Activated CD8-positive, alpha-beta T cell treated with anti-CD3 and anti-CD28 coated beads, Interleukin-2, amount 10 ng/mL, durations not matched to agents 7 days and 5 days (primary cell): ENCODE measurements around the gene CDC20. TPM values are rescaled to one million over a fixed set of nuclear protein-coding genes. Genes with fewer than 3 reads are reported as not detected.

ENCODE experiments used
- ATAC-seq: fragments of 150-1000 bp; cut with Tn5 transposase; one replicate; pipeline ENCODE4 v1.10.0; 2021; ENCODE audit warnings: moderate library complexity
- CTCF ChIA-PET: fragments of 350-600 bp; sonication (Branson Sonifier 250); formaldehyde crosslinking; loops from one replicate; lab custom pipeline; 2021; ENCODE audit warnings: antibody characterized with exemption; lab: Charles Lee
- POLR2A ChIA-PET: fragments of 350-600 bp; sonication (Branson Sonifier 250); formaldehyde crosslinking; loops from one replicate; lab custom pipeline; 2021; ENCODE audit warnings: antibody characterized with exemption; lab: Charles Lee
- DNase-seq: peaks from one replicate; pipeline ENCODE4 v3.0.0-alpha.2; 2020
- H3K27ac Mint-ChIP-seq: one replicate; pipeline ENCODE4 v1.8.0; 2021; ENCODE audit warnings: mild to moderate bottlenecking, mixed read lengths
- H3K27me3 Mint-ChIP-seq: one replicate; pipeline ENCODE4 v1.8.0; 2021; ENCODE audit warnings: low read depth, mixed read lengths
- H3K36me3 Mint-ChIP-seq: one replicate; pipeline ENCODE4 v1.8.0; 2021; ENCODE audit warnings: low read depth, mixed read lengths
- H3K4me1 Mint-ChIP-seq: one replicate; pipeline ENCODE4 v1.8.0; 2021; ENCODE audit warnings: low read depth, mixed read lengths
- H3K4me3 Mint-ChIP-seq: one replicate; pipeline ENCODE4 v1.8.0; 2021; ENCODE audit warnings: mild to moderate bottlenecking, mixed read lengths
- H3K9me3 Mint-ChIP-seq: one replicate; pipeline ENCODE4 v1.8.0; 2022; ENCODE audit warnings: mixed read lengths; ENCODE audit not compliant: insufficient read depth
- total RNA-seq, 2 experiments: library from RNA; stranded (reverse); gene quantifications; one replicate each; pipeline ENCODE4 v1.2.3, GENCODE V29; 2021

Gene CDC20
- total RNA-seq, 2 experiments from 2014 or later = 214 to 232 TPM

DNA sequence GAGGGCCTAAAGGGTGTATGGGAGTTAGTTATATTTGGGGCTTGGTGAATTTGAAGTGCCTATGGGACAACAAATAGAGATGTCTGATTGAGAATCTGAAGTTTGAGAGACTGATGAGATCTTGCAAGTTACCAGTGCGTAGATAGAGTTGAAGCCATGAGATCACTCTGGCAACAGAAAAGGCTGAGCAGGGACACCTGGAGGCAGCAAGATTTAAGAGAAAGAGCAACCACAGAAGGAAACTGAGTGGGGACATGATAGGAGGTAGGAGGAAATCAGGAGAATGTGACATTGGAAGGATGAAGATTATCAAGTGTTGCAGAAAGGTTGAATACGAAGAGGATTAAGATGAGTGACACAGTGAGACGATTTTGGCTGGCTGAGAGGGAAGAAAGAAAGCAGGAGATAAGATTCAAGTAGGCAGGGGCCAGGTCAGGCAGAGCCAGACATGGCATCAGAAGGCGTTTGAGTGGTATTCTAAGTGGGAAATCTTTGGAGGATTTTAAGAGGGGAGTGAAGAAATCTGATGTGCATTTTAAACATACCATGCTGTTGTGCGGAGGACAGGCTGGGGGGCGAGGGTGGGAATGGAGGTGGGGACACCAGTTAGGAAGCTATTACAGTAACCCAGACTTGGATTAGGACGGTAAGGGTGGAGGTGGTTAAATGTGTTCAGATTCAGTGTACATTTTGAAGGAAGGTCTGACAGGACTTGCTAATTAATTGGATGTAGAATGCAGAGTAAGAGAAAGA is 24.2 kb upstream of the CDC20 start:
- Mint-ChIP-seq H3K36me3 (no peaks in the 10 kb centered on the region), H3K4me3 (no peak overlapping the region), H3K27me3 (no peaks in the 10 kb centered on the region), H3K27ac (no peak overlapping the region), H3K4me1 (peaks cover 8% of the 10 kb centered on the region), H3K9me3 (no peaks in the 10 kb centered on the region)
- DNase-seq (no peak), ATAC-seq (no peak)
- CTCF ChIA-PET = interaction anchor here (1.5 kb wide), 1 partner anchor 108 kb away, joined by 4 read pairs; no protein-coding TSS in a partner anchor
- POLR2A ChIA-PET = no interaction called here

DNA sequence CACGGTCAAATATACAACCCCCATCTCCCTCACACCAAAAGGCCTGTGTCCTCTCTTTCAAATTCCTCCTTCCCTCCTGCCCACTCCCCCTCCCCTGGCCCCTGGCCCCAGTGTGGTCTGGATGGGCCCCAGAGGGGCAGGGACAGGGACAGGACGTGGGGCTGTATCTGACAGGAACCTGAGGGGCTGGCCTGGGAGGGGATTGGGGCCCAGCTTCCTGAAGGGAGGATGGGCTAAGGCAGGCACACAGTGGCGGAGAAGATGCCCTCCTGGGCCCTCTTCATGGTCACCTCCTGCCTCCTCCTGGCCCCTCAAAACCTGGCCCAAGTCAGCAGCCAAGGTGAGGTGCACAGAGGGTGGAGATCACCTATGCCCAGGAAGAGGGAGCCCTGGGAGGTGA is 21.2 kb upstream of the CDC20 start, which contains the start of gene MPL:
Gene MPL (plus strand): TSS at position 231 of the 400 bp plus-strand sequence. CDS start 31 bp downstream, at position 262.
- H3K4me1 Mint-ChIP-seq = no peaks in the 10 kb centered on the region
- no peaks in the 10 kb centered on the region for H3K36me3 Mint-ChIP-seq
- H3K27me3 Mint-ChIP-seq = no peaks in the 10 kb centered on the region
- CTCF ChIA-PET = no interaction called here
- no peak within 1 kb of the TSS for H3K4me3 Mint-ChIP-seq
- no peak within 1 kb of the TSS for H3K27ac Mint-ChIP-seq
- ATAC-seq (no peak), DNase-seq (no peak)
- POLR2A ChIA-PET = no interaction called here
- no peaks in the 10 kb centered on the region for H3K9me3 Mint-ChIP-seq

DNA sequence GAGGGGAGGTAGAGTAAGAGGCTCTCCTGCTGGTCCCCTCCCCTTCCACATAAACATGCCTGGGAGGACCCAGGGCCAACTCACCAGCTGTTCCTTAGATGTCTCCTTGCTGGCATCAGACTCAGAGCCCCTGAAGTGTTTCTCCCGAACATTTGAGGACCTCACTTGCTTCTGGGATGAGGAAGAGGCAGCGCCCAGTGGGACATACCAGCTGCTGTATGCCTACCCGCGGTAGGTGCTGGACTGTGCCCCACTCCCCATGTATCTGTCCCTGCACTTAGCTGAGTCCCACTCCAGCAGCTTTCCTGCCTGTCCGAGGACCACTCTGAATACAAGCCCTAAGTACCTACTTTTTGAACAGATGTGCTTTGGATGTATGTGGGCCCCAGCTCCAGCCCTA is 20.8 kb upstream of the CDC20 start:
- H3K36me3 Mint-ChIP-seq = no peaks in the 10 kb centered on the region
- H3K27me3 Mint-ChIP-seq = no peaks in the 10 kb centered on the region
- DNase-seq (no peak), ATAC-seq (no peak)
- no peak overlapping the region for H3K4me3 Mint-ChIP-seq
- H3K27ac Mint-ChIP-seq = no peak overlapping the region
- CTCF ChIA-PET = no interaction called here
- H3K9me3 Mint-ChIP-seq = no peaks in the 10 kb centered on the region
- POLR2A ChIA-PET = no interaction called here
- H3K4me1 Mint-ChIP-seq = no peaks in the 10 kb centered on the region

DNA sequence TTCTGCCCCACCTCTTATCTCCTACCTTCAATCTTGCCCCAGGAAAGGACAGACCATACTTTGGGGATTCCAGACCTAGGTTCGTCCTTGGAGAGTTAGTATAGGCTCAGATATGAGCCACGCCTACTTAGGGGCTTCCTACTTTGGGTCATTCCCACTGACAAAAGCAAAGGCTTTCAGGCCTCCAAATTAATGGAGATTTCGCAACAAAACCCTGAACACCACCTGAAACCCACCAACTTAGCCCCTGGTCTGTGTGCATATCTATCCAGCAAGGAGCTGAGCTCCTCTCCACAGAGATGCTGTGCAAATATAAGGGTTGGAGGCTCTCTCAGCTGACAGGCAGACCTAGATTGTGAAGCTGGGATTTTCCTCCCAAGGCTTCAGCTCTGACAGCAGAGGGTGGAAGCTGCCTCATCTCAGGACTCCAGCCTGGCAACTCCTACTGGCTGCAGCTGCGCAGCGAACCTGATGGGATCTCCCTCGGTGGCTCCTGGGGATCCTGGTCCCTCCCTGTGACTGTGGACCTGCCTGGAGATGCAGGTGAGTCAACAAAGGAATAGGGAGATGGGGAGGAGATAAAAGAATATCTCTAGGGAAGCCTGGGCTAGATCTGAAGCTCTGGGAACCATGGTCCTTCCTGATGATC is 19.1 kb upstream of the CDC20 start:
- POLR2A ChIA-PET = interaction anchor here (0.6 kb wide), 1 partner anchor 1382 kb away, joined by 6 read pairs; no protein-coding TSS in a partner anchor
- Mint-ChIP-seq H3K4me1 (no peaks in the 10 kb centered on the region), H3K9me3 (no peaks in the 10 kb centered on the region), H3K4me3 (no peak overlapping the region), H3K27me3 (no peaks in the 10 kb centered on the region), H3K36me3 (no peaks in the 10 kb centered on the region), H3K27ac (no peak overlapping the region)
- DNase-seq (no peak), ATAC-seq (no peak)
- CTCF ChIA-PET = interaction anchor here (1.3 kb wide), 1 partner anchor 113 kb away, joined by 6 read pairs; no protein-coding TSS in a partner anchor

DNA sequence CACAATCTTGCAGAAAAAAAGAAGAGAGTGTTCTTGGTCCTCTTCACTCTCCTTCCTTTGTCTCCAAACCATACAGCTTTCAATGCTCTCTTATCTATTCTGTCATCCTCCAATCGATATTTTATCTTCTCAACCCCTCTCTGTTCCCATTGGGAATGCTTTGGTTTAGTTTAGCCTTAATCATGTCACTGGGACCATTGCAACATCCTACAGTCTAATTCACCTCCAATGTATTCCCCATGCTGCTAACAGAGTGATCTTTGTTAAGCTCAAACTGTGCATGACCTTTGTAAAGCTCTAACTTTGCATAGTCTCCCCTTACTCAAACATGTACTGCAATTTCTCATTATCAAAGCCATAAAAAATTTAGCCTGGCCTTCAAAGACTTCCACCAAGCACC is 18.2 kb upstream of the CDC20 start:
- Mint-ChIP-seq H3K36me3 (no peaks in the 10 kb centered on the region), H3K27me3 (no peaks in the 10 kb centered on the region), H3K27ac (no peak overlapping the region), H3K4me3 (no peak overlapping the region), H3K9me3 (no peaks in the 10 kb centered on the region), H3K4me1 (no peaks in the 10 kb centered on the region)
- ChIA-PET POLR2A (no interaction called here), CTCF (interaction anchor here (1.3 kb wide), 1 partner anchor 113 kb away, joined by 6 read pairs; no protein-coding TSS in a partner anchor)
- ATAC-seq = no peak
- DNase-seq = no peak

DNA sequence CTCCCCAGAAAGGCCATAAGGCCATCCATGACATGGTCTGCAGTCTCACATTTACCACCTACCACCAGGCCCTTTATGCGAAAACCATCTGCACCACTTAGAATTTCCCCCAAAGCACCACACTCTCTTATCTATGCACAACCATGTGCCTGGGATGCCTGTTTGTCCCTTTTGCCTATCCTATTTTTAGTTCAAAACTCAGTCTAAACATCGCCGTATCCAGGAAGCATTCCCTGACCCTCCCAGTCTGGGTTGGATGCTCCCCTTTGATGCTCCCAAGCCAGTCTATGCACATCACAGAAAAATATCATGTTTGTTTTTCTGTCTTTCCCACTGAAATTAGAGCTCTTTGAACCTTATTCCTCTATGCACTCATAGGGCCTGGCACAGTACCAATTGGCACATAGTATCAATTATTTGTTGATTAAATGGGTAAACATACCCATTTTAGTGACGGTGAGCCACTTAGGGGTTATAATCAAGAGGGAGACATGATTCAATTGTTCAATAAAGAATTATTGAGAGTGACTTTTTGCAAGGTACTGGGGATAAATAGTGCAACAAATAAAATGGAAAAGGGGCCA is 14.4 kb upstream of the CDC20 start:
- no peak for DNase-seq
- CTCF ChIA-PET = no interaction called here
- H3K27ac Mint-ChIP-seq = no peak overlapping the region
- H3K9me3 Mint-ChIP-seq = no peaks in the 10 kb centered on the region
- POLR2A ChIA-PET = no interaction called here
- no peaks in the 10 kb centered on the region for H3K27me3 Mint-ChIP-seq
- ATAC-seq = no peak
- no peaks in the 10 kb centered on the region for H3K36me3 Mint-ChIP-seq
- no peak overlapping the region for H3K4me3 Mint-ChIP-seq
- H3K4me1 Mint-ChIP-seq = peaks cover 3% of the 10 kb centered on the region

DNA sequence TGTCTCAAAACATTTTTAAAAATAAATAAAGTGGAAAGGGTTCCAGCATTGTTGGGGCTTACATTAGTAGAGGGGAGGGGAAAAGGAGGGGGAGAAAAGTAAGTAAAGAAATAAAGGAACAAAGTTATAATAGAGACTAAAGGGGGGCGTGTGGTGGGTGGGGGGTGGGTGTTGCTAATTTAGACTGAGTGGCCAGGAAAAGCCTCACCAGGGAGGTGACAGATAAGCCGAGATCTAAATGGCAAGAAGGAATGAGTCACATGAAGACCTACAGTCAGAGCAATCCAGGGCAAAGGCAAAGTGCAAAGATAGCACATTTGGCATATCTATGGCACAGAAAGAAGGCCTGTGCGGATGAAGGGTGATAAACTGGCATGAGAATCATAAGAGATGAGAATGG is 13.7 kb upstream of the CDC20 start:
- H3K36me3 Mint-ChIP-seq = no peaks in the 10 kb centered on the region
- POLR2A ChIA-PET = no interaction called here
- no peak overlapping the region for H3K4me3 Mint-ChIP-seq
- ATAC-seq (no peak), DNase-seq (no peak)
- CTCF ChIA-PET = no interaction called here
- peaks cover 10% of the 10 kb centered on the region for H3K4me1 Mint-ChIP-seq
- no peaks in the 10 kb centered on the region for H3K27me3 Mint-ChIP-seq
- H3K9me3 Mint-ChIP-seq = no peaks in the 10 kb centered on the region
- no peak overlapping the region for H3K27ac Mint-ChIP-seq

DNA sequence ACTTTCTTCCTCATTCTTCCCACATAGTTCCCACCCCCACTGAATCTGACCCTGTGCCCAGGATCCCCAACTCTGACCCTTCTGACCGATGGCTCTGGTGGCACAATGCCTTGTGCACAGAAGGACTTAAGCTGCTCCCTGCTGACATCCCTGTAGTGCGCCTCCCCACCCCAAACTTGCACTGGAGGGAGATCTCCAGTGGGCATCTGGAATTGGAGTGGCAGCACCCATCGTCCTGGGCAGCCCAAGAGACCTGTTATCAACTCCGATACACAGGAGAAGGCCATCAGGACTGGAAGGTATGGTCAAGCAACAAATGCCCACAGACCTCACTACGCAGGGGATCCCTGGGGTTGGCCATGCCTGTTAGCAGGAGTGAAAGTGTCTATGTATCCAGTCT is 12.1 kb upstream of the CDC20 start:
- DNase-seq = no peak
- ChIA-PET CTCF (no interaction called here), POLR2A (no interaction called here)
- Mint-ChIP-seq H3K27ac (no peak overlapping the region), H3K4me3 (no peak overlapping the region), H3K4me1 (peaks cover 12% of the 10 kb centered on the region), H3K36me3 (no peaks in the 10 kb centered on the region), H3K9me3 (no peaks in the 10 kb centered on the region), H3K27me3 (no peaks in the 10 kb centered on the region)
- no peak for ATAC-seq

DNA sequence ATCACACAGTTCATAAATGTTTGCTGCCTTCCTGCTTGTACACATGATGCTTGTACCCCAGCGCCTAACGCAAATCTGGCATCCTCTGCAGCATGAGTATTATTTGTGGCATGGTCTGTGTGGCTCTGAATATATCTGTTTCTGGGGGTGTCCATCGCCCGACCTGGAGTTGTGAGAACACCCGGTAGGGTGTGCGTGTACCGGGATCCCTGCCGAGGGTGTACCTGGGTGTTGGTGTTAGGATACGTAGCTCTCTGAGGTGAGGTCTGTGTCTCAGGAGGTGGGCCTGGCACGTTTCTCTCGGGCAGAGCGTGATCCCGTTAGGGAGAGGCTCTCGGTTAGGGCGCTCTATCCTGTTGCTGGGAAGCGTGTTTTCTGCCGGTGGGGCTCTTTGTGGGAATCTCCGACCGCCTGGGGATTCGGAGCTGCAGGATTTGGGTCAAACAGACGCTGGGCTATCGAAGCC is 10.4 kb upstream of the CDC20 start:
- Mint-ChIP-seq H3K36me3 (no peaks in the 10 kb centered on the region), H3K4me3 (peak overlapping the region; percentile 27), H3K4me1 (peaks cover 17% of the 10 kb centered on the region), H3K9me3 (no peaks in the 10 kb centered on the region), H3K27me3 (no peaks in the 10 kb centered on the region), H3K27ac (no peak overlapping the region)
- POLR2A ChIA-PET = interaction anchor here (0.9 kb wide), 1 partner anchor 65 kb away, joined by 3 read pairs; no protein-coding TSS in a partner anchor
- ATAC-seq = no peak
- DNase-seq = no peak
- CTCF ChIA-PET = no interaction called here

DNA sequence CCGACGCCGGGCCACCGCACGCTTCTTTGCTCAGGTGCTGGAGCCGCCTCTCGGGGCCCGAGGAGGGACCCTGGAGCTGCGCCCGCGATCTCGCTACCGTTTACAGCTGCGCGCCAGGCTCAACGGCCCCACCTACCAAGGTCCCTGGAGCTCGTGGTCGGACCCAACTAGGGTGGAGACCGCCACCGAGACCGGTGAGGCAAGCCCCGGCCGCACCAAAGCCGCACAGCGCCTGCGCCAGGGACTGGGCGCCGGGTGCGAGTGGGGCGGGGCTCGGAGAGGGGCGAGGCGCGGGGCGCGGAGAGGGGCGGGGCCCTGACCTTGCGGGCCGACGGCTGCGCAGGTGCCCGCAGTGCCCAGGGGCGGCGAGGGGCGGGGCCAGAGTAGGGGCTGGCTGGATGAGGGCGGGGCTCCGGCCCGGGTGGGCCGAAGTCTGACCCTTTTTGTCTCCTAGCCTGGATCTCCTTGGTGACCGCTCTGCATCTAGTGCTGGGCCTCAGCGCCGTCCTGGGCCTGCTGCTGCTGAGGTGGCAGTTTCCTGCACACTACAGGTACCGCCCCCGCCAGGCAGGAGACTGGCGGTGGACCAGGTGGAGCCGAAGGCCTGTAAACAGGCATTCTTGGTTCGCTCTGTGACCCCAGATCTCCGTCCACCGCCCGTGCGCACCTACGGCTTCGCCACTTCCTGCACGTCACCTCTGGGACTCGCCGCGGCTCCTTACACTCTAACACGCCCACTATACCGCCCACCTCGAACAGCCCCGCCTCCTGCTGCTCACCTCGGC is 9.8 kb upstream of the CDC20 start:
- ATAC-seq = peak; percentile 84

DNA sequence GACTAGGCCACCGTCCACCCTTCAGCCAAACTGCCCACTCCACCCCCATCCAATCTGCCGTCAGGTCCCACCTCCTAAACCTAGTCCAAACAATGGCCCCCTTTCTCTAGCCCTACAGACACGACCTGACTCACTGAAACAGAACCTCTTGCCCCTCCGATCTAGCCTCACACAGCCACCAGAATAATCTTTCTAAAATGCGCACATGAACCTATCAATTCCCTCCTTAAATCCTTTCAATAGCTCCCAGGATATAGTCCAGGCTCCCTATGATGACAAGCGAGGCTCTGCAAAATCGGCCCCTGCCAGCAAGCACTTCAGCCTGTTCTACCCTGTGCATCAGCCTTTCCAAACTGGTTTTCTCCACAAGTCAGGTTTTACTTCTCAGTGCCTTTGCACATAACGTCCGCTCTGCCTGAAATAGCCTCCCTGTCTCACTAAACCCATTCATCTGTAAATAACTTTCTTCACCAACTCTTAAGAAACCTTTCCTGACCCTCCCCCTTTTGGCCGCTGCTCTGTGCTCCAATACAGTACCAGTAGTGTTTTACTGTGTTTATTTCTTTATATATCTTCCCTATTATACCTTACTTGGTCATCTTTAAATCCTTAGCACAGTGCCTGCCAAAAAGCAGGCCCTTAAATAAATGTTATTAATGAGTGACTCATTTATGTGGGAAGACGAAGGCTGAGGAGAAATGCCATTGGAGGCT is 9.0 kb upstream of the CDC20 start:
- ATAC-seq (no peak), DNase-seq (no peak)
- Mint-ChIP-seq H3K27ac (peak overlapping the region; percentile 89), H3K9me3 (no peaks in the 10 kb centered on the region), H3K36me3 (peaks cover 3% of the 10 kb centered on the region), H3K4me3 (peak overlapping the region; percentile 75), H3K4me1 (peaks cover 17% of the 10 kb centered on the region), H3K27me3 (no peaks in the 10 kb centered on the region)
- ChIA-PET POLR2A (no interaction called here), CTCF (no interaction called here)

More for the DNA sequence above, 9.8 kb upstream of the CDC20 start:
- Mint-ChIP-seq H3K4me1 (peaks cover 17% of the 10 kb centered on the region), H3K9me3 (no peaks in the 10 kb centered on the region), H3K36me3 (no peaks in the 10 kb centered on the region), H3K27me3 (no peaks in the 10 kb centered on the region), H3K27ac (peak overlapping the region; percentile 89), H3K4me3 (peak overlapping the region; percentile 75)
- peak; percentile 81 for DNase-seq
- POLR2A ChIA-PET = interaction anchor here (0.9 kb wide), 1 partner anchor 66 kb away, joined by 3 read pairs; no protein-coding TSS in a partner anchor
- CTCF ChIA-PET = no interaction called here
